GF-D8 (cell line): Measurements from ENCODE around the gene ATXN2.
"Not testable (repeated sequence)": the region's sequence is repeated elsewhere in the genome, so short reads cannot be mapped to it uniquely, and the experiment has no call there.

ENCODE experiments used
- DNase-seq: peaks from one replicate; lab custom pipeline; 2025; lab: John Stamatoyannopoulos, UW

The ATXN2 gene

GRCh38 chr12:111599453-111600204 is 514 bp upstream of the ATXN2 start:
- peak; percentile 70 for DNase-seq

DNA sequence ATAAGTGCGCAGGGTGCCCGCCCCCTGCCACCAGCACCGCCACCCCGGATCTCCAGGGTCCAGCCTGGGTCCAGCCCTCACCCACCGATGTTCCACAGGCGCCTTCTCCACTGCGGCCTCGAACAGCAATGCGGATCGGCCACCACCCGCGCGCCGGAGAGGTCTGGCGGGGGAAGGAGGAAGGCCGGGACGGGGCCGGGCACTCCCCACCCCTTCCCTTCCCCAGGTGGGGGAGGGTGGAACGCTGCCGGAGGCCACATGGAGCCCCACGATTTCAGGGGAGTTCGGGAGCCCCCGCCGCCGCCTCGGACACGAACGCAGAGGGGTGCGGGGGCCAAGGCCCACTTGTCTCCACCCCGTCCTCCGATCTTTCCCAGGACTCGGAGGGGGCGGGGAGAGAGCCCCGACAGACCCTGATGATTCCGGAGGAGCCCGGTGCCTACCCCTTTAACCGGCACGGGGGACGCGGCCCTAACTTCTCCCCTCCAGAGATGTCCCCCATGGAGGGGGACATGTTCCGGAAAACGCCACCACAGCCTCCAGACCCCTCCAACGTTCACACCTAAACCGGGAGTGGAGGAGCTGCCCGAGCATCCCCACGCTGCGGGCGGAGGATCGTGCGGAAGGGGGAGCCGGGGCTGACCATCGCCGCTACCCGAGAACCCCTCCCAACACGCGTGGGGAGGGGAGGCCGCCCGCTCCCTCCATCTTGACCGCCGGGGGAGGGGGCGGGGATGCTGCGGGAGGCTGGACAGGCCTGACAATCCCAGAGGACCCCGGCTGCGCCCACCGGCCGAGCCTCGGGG is 1.1 kb downstream of the ATXN2 start:
- DNase-seq, result no peak

GRCh38 chr12:111596985-111597830 is 1.9 kb downstream of the ATXN2 start:
- peak; percentile 49 for DNase-seq

DNA sequence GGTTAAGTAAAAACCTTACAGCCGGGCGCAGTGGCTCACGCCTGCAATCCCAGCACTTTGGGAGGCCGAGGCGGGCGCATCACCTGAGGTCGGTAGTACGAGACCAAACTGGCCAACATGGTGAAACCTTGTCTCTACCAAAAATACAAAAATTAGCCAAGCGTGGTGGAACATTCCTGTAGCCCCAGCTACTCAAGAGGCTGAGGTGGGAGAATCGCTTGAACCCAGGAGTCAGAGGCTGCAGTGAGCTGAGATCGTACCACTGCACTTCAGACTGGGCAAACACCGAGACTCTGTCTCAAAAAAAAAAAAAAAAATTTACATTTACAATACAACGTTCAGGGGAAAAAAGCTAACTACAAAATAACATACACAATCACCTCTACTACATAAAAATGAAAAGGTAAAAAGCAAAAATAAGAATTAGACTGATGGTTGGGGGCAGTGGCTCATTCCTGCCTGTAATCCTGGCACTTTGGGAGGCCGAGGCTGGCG is 3.7 kb downstream of the ATXN2 start:
- not testable (repeated sequence) for DNase-seq

GRCh38 chr12:111591399-111592010 is 7.6 kb downstream of the ATXN2 start:
- not testable (repeated sequence) for DNase-seq

GRCh38 chr12:111590552-111590951 is 8.6 kb downstream of the ATXN2 start:
- no peak for DNase-seq

DNA sequence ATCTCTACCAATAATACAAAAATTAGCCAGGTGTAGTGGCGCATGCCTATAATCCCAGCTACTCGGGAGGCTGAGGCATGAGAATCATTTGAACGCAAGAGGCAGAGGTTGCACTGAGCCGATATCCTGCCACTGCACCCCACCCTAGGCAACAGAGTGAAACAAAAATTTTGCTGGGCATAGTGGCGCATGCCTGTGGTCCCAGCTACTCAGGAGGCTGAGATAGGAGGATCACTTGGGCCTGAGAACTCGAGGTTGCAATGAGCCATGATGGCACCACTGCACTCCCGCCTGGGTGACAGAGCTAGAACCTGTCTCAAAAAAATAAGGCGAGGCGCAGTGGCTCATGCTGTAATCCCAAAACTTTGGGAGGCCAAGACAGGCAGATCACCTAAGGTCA is 9.5 kb downstream of the ATXN2 start:
- DNase-seq, result no peak

DNA sequence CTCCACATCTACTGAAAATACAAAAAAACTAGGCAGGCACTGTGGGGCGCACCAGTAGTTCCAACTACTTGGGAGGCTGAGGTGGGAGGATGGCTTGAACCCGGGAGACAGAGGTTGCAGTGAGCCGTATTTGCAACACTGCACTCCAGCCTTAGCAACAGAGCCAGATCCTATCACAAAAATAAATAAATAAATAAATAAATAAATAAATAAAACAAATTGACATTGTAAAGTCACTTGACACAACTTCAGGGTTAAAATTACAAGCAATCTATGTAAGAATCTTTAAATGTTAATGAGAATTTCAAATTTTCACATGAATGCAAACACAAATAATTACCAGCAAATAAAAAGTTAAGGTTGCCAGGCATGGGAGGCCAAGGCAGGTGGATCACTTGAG is 11.1 kb downstream of the ATXN2 start:
- DNase-seq, result no peak

- no peak for DNase-seq
These were observed 12.1 kb downstream of the ATXN2 start for GRCh38 chr12:111586986-111587385.

DNA sequence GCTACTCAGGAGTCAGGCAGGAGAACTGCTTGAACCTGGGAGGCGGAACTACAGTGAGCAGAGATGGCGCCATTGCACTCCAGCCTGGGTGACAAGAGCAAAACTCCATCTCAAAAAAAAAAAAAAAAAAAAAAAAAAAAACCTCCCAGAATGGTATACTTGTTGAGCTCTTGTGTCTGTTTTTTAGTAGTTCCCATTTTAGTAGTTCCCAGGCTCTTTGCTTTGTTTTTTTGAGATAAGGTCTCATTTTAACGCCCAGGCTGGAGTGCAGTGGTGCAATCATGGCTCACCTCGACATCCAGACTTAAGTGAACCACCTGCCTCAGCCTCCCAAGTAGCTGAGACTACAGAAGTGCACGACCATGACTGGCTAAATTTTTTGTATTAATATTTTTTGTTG is 13.4 kb downstream of the ATXN2 start:
- peak; percentile 2 for DNase-seq

DNA sequence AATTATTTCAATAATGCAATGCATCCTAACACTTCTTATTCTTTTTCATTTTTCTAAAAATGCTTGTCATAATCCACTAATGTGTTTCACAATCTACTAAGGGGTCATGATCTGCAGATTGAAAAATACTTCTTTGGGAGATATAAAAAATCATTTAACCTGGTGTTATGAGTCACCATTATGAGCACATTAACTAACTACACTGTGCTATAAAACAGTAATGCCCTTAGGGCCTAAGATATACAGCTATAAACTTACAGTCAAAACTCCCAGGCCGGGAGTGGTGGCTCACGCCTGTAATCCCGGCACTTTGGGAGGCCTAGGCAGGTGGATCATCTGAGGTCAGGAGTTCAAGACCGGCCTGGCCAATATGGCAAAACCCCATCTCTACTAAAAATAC is 14.2 kb downstream of the ATXN2 start:
- DNase-seq, result no peak

- DNase-seq, result not testable (repeated sequence)
These were observed 15.6 kb downstream of the ATXN2 start for GRCh38 chr12:111583506-111583905.

- DNase-seq, result no peak
These were observed 16.9 kb downstream of the ATXN2 start for GRCh38 chr12:111582133-111582747.

DNA sequence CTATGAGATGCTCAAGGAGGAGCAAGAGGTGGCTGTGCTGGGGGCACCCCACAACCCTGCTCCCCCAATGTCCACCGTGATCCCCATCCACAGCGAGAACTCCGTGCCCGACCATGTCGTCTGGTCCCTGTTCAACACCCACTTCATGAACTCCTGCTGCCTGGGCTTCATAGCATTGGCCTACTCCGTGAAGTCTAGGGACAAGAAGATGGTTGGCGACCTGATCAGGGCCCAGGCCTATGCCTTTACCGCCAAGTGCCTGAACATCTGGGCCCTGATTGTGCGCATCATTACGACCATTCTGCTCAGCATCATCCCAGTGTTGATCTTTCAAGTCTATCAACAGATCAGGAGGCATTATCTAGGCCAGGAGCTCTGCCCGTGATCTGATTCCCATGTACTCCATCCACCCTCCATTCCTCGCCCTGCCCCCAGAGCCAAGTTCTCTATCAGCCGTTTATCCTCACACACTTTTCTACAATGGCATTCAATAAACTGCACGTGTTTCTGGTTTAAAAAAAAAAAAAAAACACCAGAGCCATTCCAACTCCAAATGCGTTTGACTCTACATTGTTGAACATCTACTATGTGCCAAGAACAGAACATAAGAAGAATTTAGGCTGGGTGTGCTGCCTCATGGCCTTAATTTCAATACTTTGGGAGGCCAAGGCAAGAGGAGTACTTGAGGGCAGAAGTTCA is 17.5 kb downstream of the ATXN2 start:
- no peak for DNase-seq

DNA sequence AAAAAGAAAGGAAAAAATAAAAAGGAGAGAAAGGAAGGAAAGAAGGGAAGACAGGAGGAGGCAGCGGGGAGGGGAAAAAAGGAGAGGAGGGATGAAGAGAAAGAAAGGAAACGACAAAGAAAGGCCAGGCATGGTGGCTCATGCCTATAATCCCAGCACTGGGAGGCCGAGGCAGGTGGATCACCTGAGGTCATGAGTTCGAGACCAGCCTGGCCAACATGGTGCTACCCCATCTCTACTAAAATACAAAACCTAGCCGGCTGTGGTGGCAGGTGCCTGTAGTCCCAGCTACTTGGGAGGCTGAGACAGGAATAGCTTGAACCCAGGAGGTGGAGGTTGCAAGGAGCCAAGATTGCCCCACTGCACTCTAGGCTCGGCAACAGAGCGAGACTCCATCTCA is 18.4 kb downstream of the ATXN2 start:
- DNase-seq, result no peak

DNA sequence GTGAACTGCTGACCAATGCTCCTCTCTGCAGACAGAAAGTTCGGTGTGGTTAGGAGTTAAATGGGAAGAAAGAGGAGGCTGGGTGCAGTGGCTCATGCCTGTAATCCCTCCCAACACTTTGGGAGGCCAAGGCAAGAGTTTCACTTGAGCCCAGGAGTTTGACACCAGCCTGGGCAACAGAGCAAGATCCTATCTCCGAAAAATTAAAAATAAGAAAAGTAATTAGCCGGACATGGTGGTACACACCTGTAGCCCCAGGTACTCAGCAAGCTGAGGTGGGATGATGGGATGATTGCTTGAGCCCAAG is 19.0 kb downstream of the ATXN2 start:
- no peak for DNase-seq

- DNase-seq, result no peak
These were observed 20.2 kb downstream of the ATXN2 start for GRCh38 chr12:111578971-111579340.

GRCh38 chr12:111578276-111578970 is 20.7 kb downstream of the ATXN2 start:
- DNase-seq, result no peak

GRCh38 chr12:111574797-111575443 is 24.2 kb downstream of the ATXN2 start:
- DNase-seq, result no peak

DNA sequence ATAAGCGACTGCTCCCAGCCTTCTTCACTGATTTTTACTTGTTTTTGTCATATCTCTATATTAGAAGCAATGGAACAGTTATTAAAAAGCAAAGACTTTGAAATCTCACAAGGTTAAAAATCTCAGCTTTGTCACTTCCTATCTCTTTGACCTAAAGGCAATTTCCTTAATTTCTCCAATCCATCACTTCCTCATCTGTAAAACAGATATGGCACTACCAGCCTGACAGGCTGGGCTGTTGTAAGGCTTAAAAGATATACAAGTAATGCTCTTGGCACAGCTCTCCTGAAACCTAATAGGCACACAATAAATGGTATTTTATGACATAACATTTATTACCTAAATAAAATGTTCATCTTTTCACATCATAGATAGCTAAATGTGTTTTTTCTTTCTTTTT is 25.6 kb downstream of the ATXN2 start:
- DNase-seq, result no peak
